SK-N-SH (cell line): ENCODE results near the gene CD248. TPM values are rescaled to one million over a fixed set of nuclear protein-coding genes. Genes with fewer than 3 reads are reported as not detected.
A peak's percentile ranks its signal among the peaks of the same experiment; 100 is the strongest.

ENCODE experiments used
- CTCF ChIA-PET: fragments of 300-600, 350-600 bp; formaldehyde crosslinking; extraction: SDS; loops from one replicate; lab custom pipeline; 2021; lab: Yijun Ruan, JAX
- POLR2A ChIA-PET: fragments of 350-600 bp; sonication (Branson Sonifier 250); formaldehyde crosslinking; extraction: SDS; loops from one replicate; lab custom pipeline; 2020; ENCODE audit warnings: antibody characterized with exemption, inconsistent platforms; lab: Yijun Ruan, JAX
- DNase-seq: peaks from one replicate; pipeline ENCODE4 v3.0.0; 2012
- H2AFZ ChIP-seq: fragments of 200-600 bp; sonication (generic); 2 replicates; pipeline ENCODE4 v1.8.1; 2016; ENCODE audit warnings: antibody characterized with exemption, mild to moderate bottlenecking, low read depth
- H3F3A ChIP-seq: fragments of 200-600 bp; sonication (generic); replicated peaks from 2 replicates; pipeline ENCODE3; 2016; ENCODE audit warnings: antibody characterized with exemption, mild to moderate bottlenecking; ENCODE audit not compliant: insufficient read depth
- H3K27ac ChIP-seq, 2 experiments: fragments of 200-500 bp in 1 of 2; fragments of 200-600 bp in 1 of 2; sonication (Bioruptor generic) in 1 of 2; sonication (generic), shearing (Covaris generic) in 1 of 2; 2 replicates each; pipeline versions ENCODE4 v1.5.1 to v1.6.1; 2014 to 2016; ENCODE audit warnings: low read depth in 2 of 2, inconsistent platforms in 1 of 2, low read length in 1 of 2, mild to moderate bottlenecking in 1 of 2, mixed read lengths in 1 of 2
- H3K27me3 ChIP-seq: fragments of 200-600 bp; sonication (generic), shearing (Covaris generic); 2 replicates; pipeline ENCODE4 v1.6.1; 2016; ENCODE audit warnings: mixed run types; ENCODE audit not compliant: insufficient read depth
- H3K36me3 ChIP-seq, 2 experiments: fragments of 200-500 bp in 1 of 2; fragments of 200-600 bp in 1 of 2; sonication (Bioruptor generic) in 1 of 2; sonication (generic) in 1 of 2; replicated peaks in 1 of 2; 2 replicates each; pipeline versions ENCODE3 to v1.5.1; 2014 to 2016; ENCODE audit warnings: low read length in 1 of 2, mild to moderate bottlenecking in 1 of 2; ENCODE audit not compliant: insufficient read depth in 2 of 2, control insufficient read depth in 1 of 2
- H3K4me1 ChIP-seq, 2 experiments: fragments of 200-500 bp in 1 of 2; fragments of 200-600 bp in 1 of 2; sonication (Bioruptor generic) in 1 of 2; sonication (generic), shearing (Covaris generic) in 1 of 2; 2 replicates each; pipeline versions ENCODE4 v1.5.1 to v1.6.1; 2014 to 2016; ENCODE audit warnings: low read depth in 1 of 2, low read length in 1 of 2, mixed run types in 1 of 2; ENCODE audit not compliant: insufficient read depth in 2 of 2, control insufficient read depth in 1 of 2
- H3K4me2 ChIP-seq: fragments of 200-600 bp; sonication (generic), shearing (Covaris generic); 2 replicates; pipeline ENCODE4 v1.6.1; 2017; ENCODE audit warnings: mixed run types
- H3K4me3 ChIP-seq, 2 experiments: fragments of 200-500 bp in 1 of 2; fragments of 200-600 bp in 1 of 2; sonication (Bioruptor generic) in 1 of 2; sonication (generic), shearing (Covaris generic) in 1 of 2; 2 replicates each; pipeline versions ENCODE4 v1.5.1 to v1.8.1; 2014 to 2016; ENCODE audit warnings: low read depth in 2 of 2, inconsistent platforms in 1 of 2, low read length in 1 of 2, mild to moderate bottlenecking in 1 of 2, mixed read lengths in 1 of 2, moderate library complexity in 1 of 2
- H3K79me2 ChIP-seq: fragments of 200-600 bp; sonication (generic); 2 replicates; pipeline ENCODE4 v1.8.1; 2017; ENCODE audit warnings: mild to moderate bottlenecking; ENCODE audit not compliant: insufficient read depth
- H3K9ac ChIP-seq: fragments of 200-600 bp; sonication (generic); 2 replicates; pipeline ENCODE4 v1.6.1; 2017; ENCODE audit warnings: mixed run types
- H3K9me2 ChIP-seq: fragments of 200-600 bp; sonication (generic); 2 replicates; pipeline ENCODE4 v1.6.1; 2017; ENCODE audit warnings: mixed run types
- H3K9me3 ChIP-seq: fragments of 200-600 bp; sonication (generic); 2 replicates; pipeline ENCODE4 v1.6.1; 2017; ENCODE audit warnings: mixed run types, mild to moderate bottlenecking, moderate library complexity
- H4K20me1 ChIP-seq: fragments of 200-600 bp; sonication (generic); 2 replicates; pipeline ENCODE4 v1.6.1; 2017; ENCODE audit warnings: mild to moderate bottlenecking, mixed run types; ENCODE audit not compliant: insufficient read depth
- ELF1 ChIP-seq: IDR thresholded peaks from 2 replicates; pipeline ENCODE4 v1.4.0; 2012
- EP300 ChIP-seq, 2 experiments: IDR thresholded peaks; 2 replicates each; pipeline versions ENCODE4 v1.4.0 to v1.6.1; 2012; ENCODE audit warnings: borderline replicate concordance in 1 of 2, low read depth in 1 of 2, low read length in 1 of 2
- FOSL2 ChIP-seq: IDR thresholded peaks from 2 replicates; pipeline ENCODE4 v1.4.0; 2012; ENCODE audit warnings: low read depth, mild to moderate bottlenecking, moderate library complexity, borderline replicate concordance
- FOXM1 ChIP-seq: IDR thresholded peaks from 2 replicates; pipeline ENCODE4 v1.4.0; 2012; ENCODE audit warnings: low read depth, mild to moderate bottlenecking
- GATA2 ChIP-seq: sonication (generic); formaldehyde crosslinking; IDR thresholded peaks from 2 replicates; pipeline ENCODE4 v1.5.0; 2020; ENCODE audit warnings: mild to moderate bottlenecking, missing genetic modification reagents
- MXI1 ChIP-seq: IDR thresholded peaks from 2 replicates; pipeline ENCODE4 v1.6.1; 2012; ENCODE audit warnings: mild to moderate bottlenecking, low read depth, low read length, improper control_type of control experiment
- NRF1 ChIP-seq: IDR thresholded peaks from 2 replicates; pipeline ENCODE4 v1.6.1; 2012; ENCODE audit warnings: low read depth, mild to moderate bottlenecking, low read length
- RAD21 ChIP-seq: IDR thresholded peaks from 2 replicates; pipeline ENCODE4 v1.6.1; 2012; ENCODE audit warnings: mild to moderate bottlenecking, low read length
- REST ChIP-seq: IDR thresholded peaks from 2 replicates; pipeline ENCODE4 v1.6.1; 2012; ENCODE audit warnings: mild to moderate bottlenecking, low read depth, low read length, moderate library complexity
- RFX5 ChIP-seq: IDR thresholded peaks from 2 replicates; pipeline ENCODE4 v1.6.1; 2012; ENCODE audit warnings: mild to moderate bottlenecking, improper control_type of control experiment, low read length
- SMC3 ChIP-seq: IDR thresholded peaks from 2 replicates; pipeline ENCODE4 v1.6.1; 2012; ENCODE audit warnings: low read depth, low read length, improper control_type of control experiment
- TEAD4 ChIP-seq: IDR thresholded peaks from 2 replicates; pipeline ENCODE4 v1.4.0; 2012; ENCODE audit warnings: mild to moderate bottlenecking, borderline replicate concordance; ENCODE audit not compliant: insufficient read depth
- USF2 ChIP-seq: fragments of 150-350 bp; IDR thresholded peaks from 2 replicates; pipeline ENCODE4 v1.6.1; 2017; ENCODE audit warnings: antibody characterized with exemption, low read length, low read depth, borderline replicate concordance
- ZBTB33 ChIP-seq: IDR thresholded peaks from 2 replicates; pipeline ENCODE4 v1.4.0; 2012; ENCODE audit warnings: low read depth, borderline replicate concordance
- WGBS: methylation state at CpG from one replicate; pipeline ENCODE4 v1.1.6; 2017; ENCODE audit warnings: low lambda C conversion rate; 5-methylcytosine and 5-hydroxymethylcytosine counted together
- polyA plus RNA-seq, 3 experiments: library from polyadenylated mRNA; depleted of rRNA; stranded (reverse); fragments of >200 nt; gene quantifications; 2 replicates each; pipeline ENCODE4 v1.2.3, GENCODE V29; 2012
- TF ChIP-seq, protein P1 (sequence below): IDR thresholded peaks from 2 replicates; pipeline ENCODE4 v1.4.0; 2012; ENCODE audit warnings: low read depth, borderline replicate concordance
- TF ChIP-seq, protein P2 (sequence below): fragments of 200-600 bp; sonication (generic); IDR thresholded peaks from 2 replicates; pipeline ENCODE4 v1.6.1; 2017; ENCODE audit warnings: antibody characterized with exemption, mild to moderate bottlenecking, moderate library complexity

CD248 gene
- polyA plus RNA-seq, 1 of the 3 experiments (the other 2 are of a cell fraction) = 7.7 TPM

- H3K27me3 ChIP-seq = no peaks in the 10 kb centered on the region
- peaks cover 0 to 51% of the 10 kb centered on the region in 2 experiments; a peak in 1 of 4 replicates for H3K4me1 ChIP-seq
- no peak for DNase-seq
- no peak overlapping the region for H2AFZ ChIP-seq
- H3K4me3 ChIP-seq = no peak overlapping the region; a peak in 2 of 4 replicates
- no peak overlapping the region for H3K9ac ChIP-seq
- H3F3A ChIP-seq = peaks cover 20% of the 10 kb centered on the region
- peaks cover 18% of the 10 kb centered on the region for H4K20me1 ChIP-seq
- TF ChIP-seq USF2 (no peak), SMC3 (no peak), NRF1 (no peak), FOXM1 (no peak), REST (no peak), RFX5 (no peak), MXI1 (no peak), EP300 (IDR thresholded peaks at IDR 0.05; ENCODE audit: borderline replicate concordance in 1 of 2, low read depth in 1 of 2, low read length in 1 of 2) (no peak), RAD21 (no peak)
- ChIA-PET CTCF (interaction anchor here (0.7 to 8.2 kb wide), 22 partner anchors 9 to 262 kb away, joined by 3 to 111 read pairs (median 4); partner anchors contain the start of genes BRMS1, RAB1B, RIN1 and TMEM151A), POLR2A (interaction anchor here (1.3 kb wide), 2 partner anchors 14 to 31 kb away, joined by 3 to 4 read pairs; no protein-coding TSS in a partner anchor)
- H3K36me3 ChIP-seq = peaks cover 0 to 36% of the 10 kb centered on the region in 2 experiments
- H3K4me2 ChIP-seq = no peak overlapping the region
- H3K9me2 ChIP-seq = no peaks in the 10 kb centered on the region
- WGBS = 57% methylated on average over 18 of the region's 20 CpGs
- peaks cover 19% of the 10 kb centered on the region; the same call in 1 of the 2 replicates for H3K79me2 ChIP-seq
- no peaks in the 10 kb centered on the region for H3K9me3 ChIP-seq
- H3K27ac ChIP-seq = peak overlapping the region; percentile 42 to 62
These were observed 34.9 kb downstream of the CD248 start for GRCh38 chr11:66281776-66282467.

GRCh38 chr11:66281001-66281400, 35.8 kb downstream of the CD248 start:
- H3K9ac ChIP-seq = no peak overlapping the region
- WGBS = 78% methylated on average over 6 of the region's 6 CpGs
- H3K27me3 ChIP-seq = no peaks in the 10 kb centered on the region
- ChIA-PET CTCF (interaction anchor here (1.4 to 8.2 kb wide), 8 partner anchors 10 to 108 kb away, joined by 3 to 111 read pairs (median 16); partner anchors contain the start of genes RAB1B, RIN1 and TMEM151A), POLR2A (interaction anchor here (0.7 to 1.8 kb wide), 3 partner anchors 8 to 32 kb away, joined by 3 to 6 read pairs (median 3); partner anchors contain the start of genes RAB1B and YIF1A)
- H3K27ac ChIP-seq = no peak overlapping the region; a peak in 1 of 4 replicates
- H3K4me3 ChIP-seq = no peak overlapping the region
- peaks cover 18% of the 10 kb centered on the region for H4K20me1 ChIP-seq
- peaks cover 21% of the 10 kb centered on the region for H3F3A ChIP-seq
- no peak overlapping the region for H3K4me2 ChIP-seq
- peaks cover 0 to 36% of the 10 kb centered on the region in 2 experiments for H3K36me3 ChIP-seq
- no peak overlapping the region for H2AFZ ChIP-seq
- no peak for DNase-seq
- H3K9me3 ChIP-seq = no peaks in the 10 kb centered on the region
- H3K79me2 ChIP-seq = peaks cover 11% of the 10 kb centered on the region; the same call in 1 of the 2 replicates
- H3K4me1 ChIP-seq = peaks cover 0 to 47% of the 10 kb centered on the region in 2 experiments; a peak in 1 of 4 replicates
- no peaks in the 10 kb centered on the region for H3K9me2 ChIP-seq
- TF ChIP-seq, protein P1, sequence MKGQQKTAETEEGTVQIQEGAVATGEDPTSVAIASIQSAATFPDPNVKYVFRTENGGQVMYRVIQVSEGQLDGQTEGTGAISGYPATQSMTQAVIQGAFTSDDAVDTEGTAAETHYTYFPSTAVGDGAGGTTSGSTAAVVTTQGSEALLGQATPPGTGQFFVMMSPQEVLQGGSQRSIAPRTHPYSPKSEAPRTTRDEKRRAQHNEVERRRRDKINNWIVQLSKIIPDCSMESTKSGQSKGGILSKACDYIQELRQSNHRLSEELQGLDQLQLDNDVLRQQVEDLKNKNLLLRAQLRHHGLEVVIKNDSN = no peak
- TF ChIP-seq ELF1 = no peak
- no peak for TF ChIP-seq FOSL2
- no peak for TF ChIP-seq GATA2
- TF ChIP-seq ZBTB33 = no peak
- no peak for TF ChIP-seq TEAD4
- TF ChIP-seq, protein P2, sequence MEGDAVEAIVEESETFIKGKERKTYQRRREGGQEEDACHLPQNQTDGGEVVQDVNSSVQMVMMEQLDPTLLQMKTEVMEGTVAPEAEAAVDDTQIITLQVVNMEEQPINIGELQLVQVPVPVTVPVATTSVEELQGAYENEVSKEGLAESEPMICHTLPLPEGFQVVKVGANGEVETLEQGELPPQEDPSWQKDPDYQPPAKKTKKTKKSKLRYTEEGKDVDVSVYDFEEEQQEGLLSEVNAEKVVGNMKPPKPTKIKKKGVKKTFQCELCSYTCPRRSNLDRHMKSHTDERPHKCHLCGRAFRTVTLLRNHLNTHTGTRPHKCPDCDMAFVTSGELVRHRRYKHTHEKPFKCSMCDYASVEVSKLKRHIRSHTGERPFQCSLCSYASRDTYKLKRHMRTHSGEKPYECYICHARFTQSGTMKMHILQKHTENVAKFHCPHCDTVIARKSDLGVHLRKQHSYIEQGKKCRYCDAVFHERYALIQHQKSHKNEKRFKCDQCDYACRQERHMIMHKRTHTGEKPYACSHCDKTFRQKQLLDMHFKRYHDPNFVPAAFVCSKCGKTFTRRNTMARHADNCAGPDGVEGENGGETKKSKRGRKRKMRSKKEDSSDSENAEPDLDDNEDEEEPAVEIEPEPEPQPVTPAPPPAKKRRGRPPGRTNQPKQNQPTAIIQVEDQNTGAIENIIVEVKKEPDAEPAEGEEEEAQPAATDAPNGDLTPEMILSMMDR = no peak
